Keratinocyte (primary cell): ENCODE data around the gene CD96.
"Not testable (repeated sequence)": the region's sequence is repeated elsewhere in the genome, so short reads cannot be mapped to it uniquely, and the experiment has no call there.

Source experiments
- EZH2 ChIP-seq: IDR thresholded peaks from one replicate; pipeline ENCODE4 v1.6.1; 2012; ENCODE audit warnings: inconsistent platforms, mild to moderate bottlenecking, low read length, moderate library complexity
- TF ChIP-seq, protein P1 (sequence below), 3 experiments: IDR thresholded peaks in 1 of 3; conservative IDR thresholded peaks in 1 of 3; optimal IDR thresholded peaks in 1 of 3; 2 replicates in 2 of 3; 3 replicates in 1 of 3; pipeline versions ENCODE3 to v1.5.1; 2011; ENCODE audit warnings: low read length in 3 of 3, mild to moderate bottlenecking in 3 of 3, moderate library complexity in 2 of 3, control low read depth in 1 of 3, inconsistent platforms in 1 of 3; ENCODE audit not compliant: insufficient read depth in 2 of 3; ENCODE audit errors: extremely low read depth in 1 of 3

DNA sequence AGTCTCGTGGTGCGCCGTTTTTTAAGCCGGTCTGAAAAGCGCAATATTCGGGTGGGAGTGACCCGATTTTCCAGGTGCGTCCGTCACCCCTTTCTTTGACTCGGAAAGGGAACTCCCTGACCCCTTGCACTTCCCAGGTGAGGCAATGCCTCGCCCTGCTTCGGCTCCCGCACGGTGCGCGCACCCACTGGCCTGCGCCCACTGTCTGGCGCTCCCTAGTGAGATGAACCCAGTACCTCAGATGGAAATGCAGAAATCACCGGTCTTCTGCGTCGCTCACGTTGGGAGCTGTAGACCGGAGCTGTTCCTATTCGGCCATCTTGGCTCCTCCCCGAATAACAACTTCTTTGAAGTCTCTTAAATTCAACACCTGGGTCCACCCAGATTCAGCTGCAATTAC is 19.9 kb downstream of the CD96 start:
- TF ChIP-seq, protein P1, sequence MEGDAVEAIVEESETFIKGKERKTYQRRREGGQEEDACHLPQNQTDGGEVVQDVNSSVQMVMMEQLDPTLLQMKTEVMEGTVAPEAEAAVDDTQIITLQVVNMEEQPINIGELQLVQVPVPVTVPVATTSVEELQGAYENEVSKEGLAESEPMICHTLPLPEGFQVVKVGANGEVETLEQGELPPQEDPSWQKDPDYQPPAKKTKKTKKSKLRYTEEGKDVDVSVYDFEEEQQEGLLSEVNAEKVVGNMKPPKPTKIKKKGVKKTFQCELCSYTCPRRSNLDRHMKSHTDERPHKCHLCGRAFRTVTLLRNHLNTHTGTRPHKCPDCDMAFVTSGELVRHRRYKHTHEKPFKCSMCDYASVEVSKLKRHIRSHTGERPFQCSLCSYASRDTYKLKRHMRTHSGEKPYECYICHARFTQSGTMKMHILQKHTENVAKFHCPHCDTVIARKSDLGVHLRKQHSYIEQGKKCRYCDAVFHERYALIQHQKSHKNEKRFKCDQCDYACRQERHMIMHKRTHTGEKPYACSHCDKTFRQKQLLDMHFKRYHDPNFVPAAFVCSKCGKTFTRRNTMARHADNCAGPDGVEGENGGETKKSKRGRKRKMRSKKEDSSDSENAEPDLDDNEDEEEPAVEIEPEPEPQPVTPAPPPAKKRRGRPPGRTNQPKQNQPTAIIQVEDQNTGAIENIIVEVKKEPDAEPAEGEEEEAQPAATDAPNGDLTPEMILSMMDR (optimal IDR thresholded peaks at IDR 0.05 in 1 of 3, IDR thresholded peaks at IDR 0.05 in 1 of 3, conservative IDR thresholded peaks at IDR 0.05 in 1 of 3; ENCODE audit: extremely low read depth in 1 of 3, insufficient read depth in 2 of 3, low read length in 3 of 3): not testable (repeated sequence)
- not testable (repeated sequence) for TF ChIP-seq EZH2
